Glutamatergic neuron (in vitro differentiated cells): ENCODE data around the gene GRID1. TPM values are rescaled to one million over a fixed set of nuclear protein-coding genes. Genes with fewer than 3 reads are reported as not detected.

Source experiments
- DNase-seq: peaks from one replicate; pipeline ENCODE4 v3.0.0; 2022
- H3K27ac Mint-ChIP-seq: one replicate; pipeline ENCODE4 v1.8.0; 2020; ENCODE audit warnings: mild to moderate bottlenecking, mixed read lengths, inconsistent platforms; ENCODE audit not compliant: unreplicated experiment
- H3K27me3 Mint-ChIP-seq: one replicate; pipeline ENCODE4 v1.8.0; 2020; ENCODE audit warnings: mild to moderate bottlenecking, moderate library complexity, mixed read lengths, inconsistent platforms; ENCODE audit not compliant: unreplicated experiment
- H3K36me3 Mint-ChIP-seq: one replicate; pipeline ENCODE4 v1.8.0; 2020; ENCODE audit warnings: mild to moderate bottlenecking, mixed read lengths, inconsistent platforms; ENCODE audit not compliant: unreplicated experiment
- H3K4me1 Mint-ChIP-seq: one replicate; pipeline ENCODE4 v1.8.0; 2020; ENCODE audit warnings: mild to moderate bottlenecking, low read depth, mixed read lengths, inconsistent platforms; ENCODE audit not compliant: unreplicated experiment
- H3K4me3 Mint-ChIP-seq: one replicate; pipeline ENCODE4 v1.8.0; 2020; ENCODE audit warnings: mild to moderate bottlenecking, mixed read lengths, inconsistent platforms; ENCODE audit not compliant: unreplicated experiment
- H3K9me3 Mint-ChIP-seq: one replicate; pipeline ENCODE4 v1.8.0; 2020; ENCODE audit warnings: mild to moderate bottlenecking, moderate library complexity, mixed read lengths, inconsistent platforms; ENCODE audit not compliant: unreplicated experiment
- CTCF ChIP-seq: fragments of 200-600 bp; sonication (generic); IDR thresholded peaks from one replicate; pipeline ENCODE4 v1.5.0; 2021; ENCODE audit not compliant: partially characterized antibody, unreplicated experiment
- total RNA-seq: library from RNA; stranded (reverse); fragmentation: NEBNext Ultra II Directional; extraction: Animal tissue kit (Norgen Biotek cat#: 25700); gene quantifications from one replicate; pipeline ENCODE4 v1.2.1, GENCODE V29; 2021; ENCODE audit not compliant: unreplicated experiment

GRID1 gene
- total RNA-seq, 1 donor from 2014 or later, result 8.0 TPM

- Mint-ChIP-seq H3K4me3 (no peak overlapping the region), H3K4me1 (no peaks in the 10 kb centered on the region), H3K27me3 (no peaks in the 10 kb centered on the region), H3K9me3 (peaks cover under 1% of the 10 kb centered on the region), H3K27ac (no peak overlapping the region), H3K36me3 (no peaks in the 10 kb centered on the region)
- TF ChIP-seq CTCF, result no peak
- DNase-seq, result no peak
Observed at GRCh38 chr10:85977642-85978041, 389.0 kb downstream of the GRID1 start.

GRCh38 chr10:85976267-85976793 lies 390.3 kb downstream of the GRID1 start:
- no peak for DNase-seq
- Mint-ChIP-seq H3K27ac (no peak overlapping the region), H3K9me3 (no peaks in the 10 kb centered on the region), H3K27me3 (no peaks in the 10 kb centered on the region), H3K36me3 (no peaks in the 10 kb centered on the region), H3K4me3 (no peak overlapping the region), H3K4me1 (no peaks in the 10 kb centered on the region)
- no peak for TF ChIP-seq CTCF

GRCh38 chr10:85971494-85971893 lies 395.1 kb downstream of the GRID1 start:
- no peaks in the 10 kb centered on the region for H3K27me3 Mint-ChIP-seq
- H3K4me1 Mint-ChIP-seq, result no peaks in the 10 kb centered on the region
- no peak overlapping the region for H3K27ac Mint-ChIP-seq

GRCh38 chr10:85967594-85967993 lies 399.0 kb downstream of the GRID1 start:
- H3K36me3 Mint-ChIP-seq, result peaks cover 12% of the 10 kb centered on the region
- no peak for DNase-seq
- no peaks in the 10 kb centered on the region for H3K4me1 Mint-ChIP-seq
- TF ChIP-seq CTCF, result no peak
- peaks cover 2% of the 10 kb centered on the region for H3K27me3 Mint-ChIP-seq
- no peak overlapping the region for H3K27ac Mint-ChIP-seq
- H3K9me3 Mint-ChIP-seq, result peaks cover 5% of the 10 kb centered on the region
- no peak overlapping the region for H3K4me3 Mint-ChIP-seq

More at GRCh38 chr10:85971494-85971893, 395.1 kb downstream of the GRID1 start:
- H3K4me3 Mint-ChIP-seq, result no peak overlapping the region
- no peaks in the 10 kb centered on the region for H3K36me3 Mint-ChIP-seq
- DNase-seq, result no peak
- TF ChIP-seq CTCF, result no peak
- H3K9me3 Mint-ChIP-seq, result no peaks in the 10 kb centered on the region

- Mint-ChIP-seq H3K9me3 (peaks cover 7% of the 10 kb centered on the region), H3K4me1 (no peaks in the 10 kb centered on the region), H3K36me3 (peaks cover 20% of the 10 kb centered on the region), H3K27me3 (peaks cover 2% of the 10 kb centered on the region), H3K27ac (no peak overlapping the region), H3K4me3 (no peak overlapping the region)
- DNase-seq, result no peak
- TF ChIP-seq CTCF, result no peak
Observed at GRCh38 chr10:85961479-85962067, 405.0 kb downstream of the GRID1 start.
